HEK293 (cell line): Measurements from ENCODE around the gene RHBDF2.

Experiments
- CTCF ChIA-PET: fragments of 350-600 bp; formaldehyde crosslinking; extraction: SDS; loops from one replicate; lab custom pipeline; 2021; ENCODE audit warnings: antibody characterized with exemption; lab: Yijun Ruan, JAX
- POLR2A ChIA-PET: fragments of 300-600 bp; formaldehyde crosslinking; extraction: SDS; loops from one replicate; lab custom pipeline; 2020; ENCODE audit warnings: antibody characterized with exemption, inconsistent platforms; lab: Yijun Ruan, JAX
- H3K27ac ChIP-seq: fragments of 200-500 bp; sonication (Bioruptor generic); 2 replicates; pipeline ENCODE4 v1.5.1; 2014; ENCODE audit warnings: low read depth, low read length, control low read depth, inconsistent platforms; ENCODE audit errors: extremely low read depth
- H3K36me3 ChIP-seq, 2 experiments: fragments of 200-500 bp in 1 of 2; sonication (Bioruptor generic) in 1 of 2; 1 replicate in 1 of 2; 2 replicates in 1 of 2; pipeline ENCODE4 v1.5.1; 2014 to 2017; ENCODE audit warnings: inconsistent platforms in 2 of 2, low read length in 2 of 2; ENCODE audit not compliant: control insufficient read depth in 2 of 2, insufficient read depth in 1 of 2
- H3K4me1 ChIP-seq: fragments of 200-500 bp; sonication (Bioruptor generic); 2 replicates; pipeline ENCODE4 v1.5.1; 2014; ENCODE audit warnings: mild to moderate bottlenecking, low read length, inconsistent platforms; ENCODE audit not compliant: control insufficient read depth, insufficient read depth
- H3K4me3 ChIP-seq: 2 replicates; pipeline ENCODE4 v1.5.1; 2011; ENCODE audit warnings: low read depth, mild to moderate bottlenecking, control low read depth, low read length, moderate library complexity
- H3K9me3 ChIP-seq: fragments of 200-500 bp; sonication (Bioruptor generic); 2 replicates; pipeline ENCODE4 v1.5.1; 2014; ENCODE audit warnings: low read depth, low read length, inconsistent platforms; ENCODE audit not compliant: control insufficient read depth, insufficient read depth
- GLI4 ChIP-seq: fragments of 450-650 bp; formaldehyde crosslinking; IDR thresholded peaks from 2 replicates; pipeline ENCODE4 v1.5.1; 2016; ENCODE audit warnings: missing biosample characterization, missing genetic modification characterization
- SCRT1 ChIP-seq: fragments of 450-650 bp; formaldehyde crosslinking; IDR thresholded peaks from 2 replicates; pipeline ENCODE4 v1.5.1; 2016; ENCODE audit warnings: missing biosample characterization, missing genetic modification characterization, borderline replicate concordance
- SCRT2 ChIP-seq: fragments of 450-650 bp; formaldehyde crosslinking; IDR thresholded peaks from 2 replicates; pipeline ENCODE4 v1.5.1; 2016; ENCODE audit warnings: missing biosample characterization, missing genetic modification characterization
- ZFP69B ChIP-seq: fragments of 450-650 bp; formaldehyde crosslinking; IDR thresholded peaks from 2 replicates; pipeline ENCODE4 v1.5.1; 2016; ENCODE audit warnings: missing biosample characterization, missing genetic modification characterization
- ZNF174 ChIP-seq: fragments of 450-650 bp; formaldehyde crosslinking; IDR thresholded peaks from 2 replicates; pipeline ENCODE4 v1.5.0; 2017; ENCODE audit warnings: missing biosample characterization, mild to moderate bottlenecking, missing genetic modification characterization
- ZNF202 ChIP-seq: fragments of 450-650 bp; formaldehyde crosslinking; IDR thresholded peaks from 2 replicates; pipeline ENCODE4 v1.5.1; 2016; ENCODE audit warnings: missing biosample characterization, missing genetic modification characterization, borderline replicate concordance
- ZNF214 ChIP-seq: fragments of 450-650 bp; formaldehyde crosslinking; IDR thresholded peaks from 2 replicates; pipeline ENCODE4 v1.5.1; 2017; ENCODE audit warnings: missing biosample characterization, mild to moderate bottlenecking, missing genetic modification characterization, borderline replicate concordance
- ZNF23 ChIP-seq: fragments of 450-650 bp; formaldehyde crosslinking; IDR thresholded peaks from 2 replicates; pipeline ENCODE4 v1.5.1; 2016; ENCODE audit warnings: missing biosample characterization, missing genetic modification characterization, borderline replicate concordance
- ZNF555 ChIP-seq: fragments of 450-650 bp; formaldehyde crosslinking; conservative IDR thresholded peaks from 2 replicates; pipeline ENCODE4 v1.5.1; 2017; ENCODE audit warnings: missing biosample characterization, mild to moderate bottlenecking, missing genetic modification characterization, inconsistent platforms
- ZNF585B ChIP-seq: fragments of 450-650 bp; formaldehyde crosslinking; IDR thresholded peaks from 2 replicates; pipeline ENCODE4 v1.5.1; 2016; ENCODE audit warnings: missing biosample characterization, missing genetic modification characterization
- TF ChIP-seq, protein P1 (sequence below): fragments of 450-650 bp; formaldehyde crosslinking; IDR thresholded peaks from 2 replicates; pipeline ENCODE4 v1.5.1; 2016; ENCODE audit warnings: missing biosample characterization, missing genetic modification characterization
- TF ChIP-seq, protein P2 (sequence below): fragments of 450-650 bp; formaldehyde crosslinking; IDR thresholded peaks from 2 replicates; pipeline ENCODE4 v1.5.1; 2017; ENCODE audit warnings: missing biosample characterization, mild to moderate bottlenecking, missing genetic modification characterization, moderate library complexity
- TF ChIP-seq, protein P3 (sequence below): sonication (generic); formaldehyde crosslinking; IDR thresholded peaks from 2 replicates; pipeline ENCODE4 v1.8.1; 2022; ENCODE audit warnings: mild to moderate bottlenecking, moderate library complexity, missing genetic modification reagents
- TF ChIP-seq, protein P4 (sequence below): fragments of 450-650 bp; formaldehyde crosslinking; IDR thresholded peaks from 2 replicates; pipeline ENCODE4 v1.5.1; 2017; ENCODE audit warnings: missing biosample characterization, missing genetic modification characterization

The RHBDF2 gene

DNA sequence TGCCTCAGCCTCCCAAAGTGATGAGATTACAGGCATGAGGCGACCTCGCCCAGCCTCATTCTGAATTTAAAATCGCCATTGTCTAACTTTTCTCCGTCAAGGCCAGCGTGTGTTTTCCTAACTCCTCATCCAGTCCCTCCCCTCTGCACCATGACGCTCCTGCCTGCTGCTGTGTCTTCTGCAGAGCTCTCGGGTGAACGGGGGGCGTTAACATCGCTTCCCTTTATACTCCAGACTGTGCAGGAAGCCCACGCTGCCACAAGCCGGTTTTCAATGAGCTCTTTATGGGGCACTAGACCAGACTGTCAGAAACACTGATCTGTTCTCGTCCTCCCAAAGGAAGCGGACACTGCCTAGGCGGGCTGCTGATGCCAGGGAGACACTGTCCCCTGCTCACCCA lies 20.6 kb downstream of the RHBDF2 start:
- Histone ChIP-seq H3K4me1 (no peaks in the 10 kb centered on the region), H3K36me3 (no peaks in the 10 kb centered on the region), H3K9me3 (no peaks in the 10 kb centered on the region), H3K27ac (no peak overlapping the region), H3K4me3 (no peak overlapping the region)
- ChIA-PET POLR2A (interaction anchor here (0.9 kb wide), 1 partner anchor 21 kb away, joined by 3 read pairs; no protein-coding TSS in a partner anchor), CTCF (interaction anchor here (0.7 to 1.5 kb wide), 3 partner anchors 13 to 66 kb away, joined by 3 to 4 read pairs (median 3); no protein-coding TSS in a partner anchor)
- TF ChIP-seq ZNF202 (tag by site-specific recombination) (no peak), ZNF214 (tag by site-specific recombination) (no peak), ZFP69B (tag by site-specific recombination) (no peak), ZNF23 (no peak), ZNF585B (no peak), ZNF555 (tag by site-specific recombination) (no peak), SCRT2 (no peak), ZNF174 (tag by site-specific recombination) (no peak)
- TF ChIP-seq, protein P1, sequence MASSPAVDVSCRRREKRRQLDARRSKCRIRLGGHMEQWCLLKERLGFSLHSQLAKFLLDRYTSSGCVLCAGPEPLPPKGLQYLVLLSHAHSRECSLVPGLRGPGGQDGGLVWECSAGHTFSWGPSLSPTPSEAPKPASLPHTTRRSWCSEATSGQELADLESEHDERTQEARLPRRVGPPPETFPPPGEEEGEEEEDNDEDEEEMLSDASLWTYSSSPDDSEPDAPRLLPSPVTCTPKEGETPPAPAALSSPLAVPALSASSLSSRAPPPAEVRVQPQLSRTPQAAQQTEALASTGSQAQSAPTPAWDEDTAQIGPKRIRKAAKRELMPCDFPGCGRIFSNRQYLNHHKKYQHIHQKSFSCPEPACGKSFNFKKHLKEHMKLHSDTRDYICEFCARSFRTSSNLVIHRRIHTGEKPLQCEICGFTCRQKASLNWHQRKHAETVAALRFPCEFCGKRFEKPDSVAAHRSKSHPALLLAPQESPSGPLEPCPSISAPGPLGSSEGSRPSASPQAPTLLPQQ (tag by site-specific recombination): no peak
- TF ChIP-seq, protein P2, sequence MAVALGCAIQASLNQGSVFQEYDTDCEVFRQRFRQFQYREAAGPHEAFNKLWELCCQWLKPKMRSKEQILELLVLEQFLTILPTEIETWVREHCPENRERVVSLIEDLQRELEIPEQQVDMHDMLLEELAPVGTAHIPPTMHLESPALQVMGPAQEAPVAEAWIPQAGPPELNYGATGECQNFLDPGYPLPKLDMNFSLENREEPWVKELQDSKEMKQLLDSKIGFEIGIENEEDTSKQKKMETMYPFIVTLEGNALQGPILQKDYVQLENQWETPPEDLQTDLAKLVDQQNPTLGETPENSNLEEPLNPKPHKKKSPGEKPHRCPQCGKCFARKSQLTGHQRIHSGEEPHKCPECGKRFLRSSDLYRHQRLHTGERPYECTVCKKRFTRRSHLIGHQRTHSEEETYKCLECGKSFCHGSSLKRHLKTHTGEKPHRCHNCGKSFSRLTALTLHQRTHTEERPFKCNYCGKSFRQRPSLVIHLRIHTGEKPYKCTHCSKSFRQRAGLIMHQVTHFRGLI (tag by site-specific recombination): no peak
- TF ChIP-seq, protein P3, sequence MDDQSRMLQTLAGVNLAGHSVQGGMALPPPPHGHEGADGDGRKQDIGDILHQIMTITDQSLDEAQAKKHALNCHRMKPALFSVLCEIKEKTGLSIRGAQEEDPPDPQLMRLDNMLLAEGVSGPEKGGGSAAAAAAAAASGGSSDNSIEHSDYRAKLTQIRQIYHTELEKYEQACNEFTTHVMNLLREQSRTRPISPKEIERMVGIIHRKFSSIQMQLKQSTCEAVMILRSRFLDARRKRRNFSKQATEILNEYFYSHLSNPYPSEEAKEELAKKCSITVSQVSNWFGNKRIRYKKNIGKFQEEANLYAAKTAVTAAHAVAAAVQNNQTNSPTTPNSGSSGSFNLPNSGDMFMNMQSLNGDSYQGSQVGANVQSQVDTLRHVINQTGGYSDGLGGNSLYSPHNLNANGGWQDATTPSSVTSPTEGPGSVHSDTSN (CRISPR knock-in tag): no peak
- TF ChIP-seq, protein P4, sequence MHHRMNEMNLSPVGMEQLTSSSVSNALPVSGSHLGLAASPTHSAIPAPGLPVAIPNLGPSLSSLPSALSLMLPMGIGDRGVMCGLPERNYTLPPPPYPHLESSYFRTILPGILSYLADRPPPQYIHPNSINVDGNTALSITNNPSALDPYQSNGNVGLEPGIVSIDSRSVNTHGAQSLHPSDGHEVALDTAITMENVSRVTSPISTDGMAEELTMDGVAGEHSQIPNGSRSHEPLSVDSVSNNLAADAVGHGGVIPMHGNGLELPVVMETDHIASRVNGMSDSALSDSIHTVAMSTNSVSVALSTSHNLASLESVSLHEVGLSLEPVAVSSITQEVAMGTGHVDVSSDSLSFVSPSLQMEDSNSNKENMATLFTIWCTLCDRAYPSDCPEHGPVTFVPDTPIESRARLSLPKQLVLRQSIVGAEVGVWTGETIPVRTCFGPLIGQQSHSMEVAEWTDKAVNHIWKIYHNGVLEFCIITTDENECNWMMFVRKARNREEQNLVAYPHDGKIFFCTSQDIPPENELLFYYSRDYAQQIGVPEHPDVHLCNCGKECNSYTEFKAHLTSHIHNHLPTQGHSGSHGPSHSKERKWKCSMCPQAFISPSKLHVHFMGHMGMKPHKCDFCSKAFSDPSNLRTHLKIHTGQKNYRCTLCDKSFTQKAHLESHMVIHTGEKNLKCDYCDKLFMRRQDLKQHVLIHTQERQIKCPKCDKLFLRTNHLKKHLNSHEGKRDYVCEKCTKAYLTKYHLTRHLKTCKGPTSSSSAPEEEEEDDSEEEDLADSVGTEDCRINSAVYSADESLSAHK (tag by site-specific recombination): no peak

DNA sequence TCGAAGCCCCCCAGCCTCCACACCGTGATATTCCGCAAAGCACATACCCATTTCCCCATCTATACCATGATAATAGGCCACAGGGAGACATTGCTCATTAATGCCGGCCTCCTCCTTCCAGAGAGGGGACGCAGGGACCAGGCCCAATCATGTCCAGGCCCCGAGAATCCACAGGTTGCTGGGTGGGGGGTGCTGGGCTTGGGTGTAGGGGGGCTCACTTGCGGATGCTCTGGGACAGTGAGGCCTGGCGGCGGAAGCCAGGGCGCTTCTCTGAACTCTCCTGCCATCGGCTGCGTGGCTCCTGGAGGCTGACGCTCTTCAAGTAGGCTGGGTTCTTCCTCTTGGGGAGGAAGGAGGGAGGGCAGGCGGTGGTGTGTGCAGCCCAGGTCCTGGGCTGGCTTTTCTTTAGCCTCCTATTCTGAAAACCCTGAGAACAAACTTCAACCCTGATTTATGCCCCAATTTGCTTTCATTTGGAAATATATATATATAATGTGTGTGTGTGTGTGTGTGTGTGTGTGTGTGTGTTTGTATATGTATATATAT lies 21.6 kb downstream of the RHBDF2 start:
- TF ChIP-seq GLI4 (tag by site-specific recombination) (no peak), SCRT1 (tag by site-specific recombination) (peak; percentile 65), SCRT2 (peak; percentile 81)
- TF ChIP-seq, all 188 proteins: peak for 2
- no peak overlapping the region for H3K4me3 ChIP-seq
- H3K27ac ChIP-seq: no peak overlapping the region
- POLR2A ChIA-PET: no interaction called here
- no peaks in the 10 kb centered on the region for H3K9me3 ChIP-seq
- CTCF ChIA-PET: interaction anchor here (1.5 kb wide), 1 partner anchor 25 kb away, joined by 4 read pairs; no protein-coding TSS in a partner anchor
- H3K4me1 ChIP-seq: no peaks in the 10 kb centered on the region
- H3K36me3 ChIP-seq: no peaks in the 10 kb centered on the region
